ENCODE results near the gene VPS13D. TPM values are rescaled to one million over a fixed set of nuclear protein-coding genes. Genes with fewer than 3 reads are reported as not detected.

The VPS13D gene
- total and polyA plus RNA-seq, 2 of the 4 experiments (the other 2 are of a cell fraction): 9.0 to 16.3 TPM

GRCh38 chr1:12505639-12506280 lies 275.9 kb downstream of the VPS13D start:
- no peak overlapping the region for H2BK120ac ChIP-seq (ENCODE audit: low read depth, low read length)
- intact Hi-C loops (cut with micrococcal nuclease) (no loop called here), in situ Hi-C loops (cut with MboI; ENCODE audit: low sequenced_read_pairs) (no loop called here), dilution Hi-C loops (cut with HindIII; ENCODE audit: low sequenced_read_pairs, unreplicated experiment) (no loop called here)
- no peak overlapping the region for H3K4ac ChIP-seq (ENCODE audit: low read depth, low read length)
- H3K18ac ChIP-seq (ENCODE audit: low read depth, low read length): no peak overlapping the region
- H3K27me3 ChIP-seq (ENCODE audit: control insufficient read depth, insufficient read depth, low read length): no peaks in the 10 kb centered on the region
- H3K9ac ChIP-seq (ENCODE audit: low read depth, low read length): no peak overlapping the region
- peaks cover 12% of the 10 kb centered on the region; the same call in 1 of the 2 replicates for H3K36me3 ChIP-seq (ENCODE audit: control insufficient read depth, insufficient read depth, low read length)
- no peak for TF ChIP-seq RCOR1 (IDR thresholded peaks at IDR 0.05; ENCODE audit: insufficient replicate concordance, low read length)
- WGBS, 2 experiments (ENCODE audit: extremely low coverage in 2 of 2, insufficient read length in 1 of 2): 92% methylated on average over 8 of the region's 12 CpGs; no CpG with 5 or more reads in 1 of the 2 experiments
- H3K14ac ChIP-seq (replicated peaks; ENCODE audit: low read depth, low read length): no peak overlapping the region
- no peak overlapping the region for H2BK20ac ChIP-seq (ENCODE audit: low read depth, low read length)
- no peak overlapping the region for H2AFZ ChIP-seq (replicated peaks; ENCODE audit: low read length, poor library complexity)
- H3K27ac ChIP-seq (ENCODE audit: insufficient read depth, low read length): no peak overlapping the region
- ATAC-seq (ENCODE audit: low read depth) (no peak), DNase-seq (no peak)
- no TSS peak for BruUV-seq (replicated peaks)
- H4K20me1 ChIP-seq (ENCODE audit: insufficient read depth, low read length): no peaks in the 10 kb centered on the region
- H3K79me1 ChIP-seq (ENCODE audit: low read depth in 1 of 2, low read length in 2 of 2): no peaks in the 10 kb centered on the region
- H4K8ac ChIP-seq (ENCODE audit: low read depth in 2 of 2, low read length in 2 of 2): no peak overlapping the region
- no peak overlapping the region for H4K5ac ChIP-seq (ENCODE audit: low read depth, low read length)
- ChIA-PET CTCF (no interaction called here), POLR2A (ENCODE audit: unreplicated experiment) (no interaction called here)
- no peak overlapping the region for H2BK5ac ChIP-seq (ENCODE audit: low read depth, low read length, poor library complexity, severe bottlenecking)
- H3K4me1 ChIP-seq (ENCODE audit: control insufficient read depth, insufficient read depth, low read length): peaks cover 12% of the 10 kb centered on the region
- H3K4me2 ChIP-seq (ENCODE audit: low read depth, low read length): no peak overlapping the region
- H3K9me1 ChIP-seq (ENCODE audit: insufficient read depth, low read length): peaks cover 3% of the 10 kb centered on the region
- H4K91ac ChIP-seq (ENCODE audit: insufficient read depth, low read depth, low read length): no peak overlapping the region
- no peak overlapping the region for H3K4me3 ChIP-seq (ENCODE audit: insufficient read depth, low read depth, low read length)
- H3K56ac ChIP-seq (ENCODE audit: extremely low read depth, insufficient read depth, low read length): no peak overlapping the region
- H2AK9ac ChIP-seq (replicated peaks; ENCODE audit: low read depth, low read length, poor library complexity): no peak overlapping the region
- no peak overlapping the region for H2BK15ac ChIP-seq (ENCODE audit: low read depth, low read length)
- no peaks in the 10 kb centered on the region for H3K9me3 ChIP-seq (ENCODE audit: control insufficient read depth, insufficient read depth, low read length)
- no peak overlapping the region for H2AK5ac ChIP-seq (ENCODE audit: low read depth, low read length)
- H3K23ac ChIP-seq (ENCODE audit: low read depth, low read length): no peak overlapping the region
